Endothelial cell of umbilical vein (primary cell): ENCODE measurements around the gene SAMD4A. TPM values are rescaled to one million over a fixed set of nuclear protein-coding genes. Genes with fewer than 3 reads are reported as not detected.
A peak's percentile ranks its signal among the peaks of the same experiment; 100 is the strongest.

ENCODE experiments used
- BruUV-seq: library from RNA; stranded (reverse); fragments of 400-500 nt; replicated peaks from 2 replicates; lab custom pipeline; 2021; lab: Mats Ljungman, UMichigan
- CTCF ChIA-PET: fragments of 300-600, 350-600 bp; sonication (Branson Sonifier 250); formaldehyde crosslinking; loops from one replicate; lab custom pipeline; 2021; ENCODE audit warnings: antibody characterized with exemption, inconsistent platforms; lab: Charles Lee
- POLR2A ChIA-PET: fragments of 300-600, 350-600 bp; sonication (Branson Sonifier 250); formaldehyde crosslinking; loops from one replicate; lab custom pipeline; 2021; ENCODE audit warnings: antibody characterized with exemption, inconsistent platforms; lab: Charles Lee
- DNase-seq: peaks from one replicate; pipeline ENCODE4 v3.0.0-alpha.2; 2011; ENCODE audit warnings: low read depth, low spot score
- FAIRE-seq: peaks from 2 replicates; lab custom pipeline; 2011; peaks lifted over from hg19 to GRCh38; lab: Jason Lieb, UNC
- H2AFZ ChIP-seq: 2 replicates; pipeline ENCODE4 v1.6.0; 2012; ENCODE audit warnings: low read depth, low read length, control low read depth, inconsistent platforms
- H3K27ac ChIP-seq: 2 replicates; pipeline ENCODE4 v1.5.1; 2011; ENCODE audit warnings: low read depth, mild to moderate bottlenecking, control low read depth, low read length, moderate library complexity; ENCODE audit not compliant: insufficient read depth
- H3K27me3 ChIP-seq, 2 experiments: 2 replicates each; pipeline versions ENCODE4 v1.6.0 to v1.6.1; 2011; ENCODE audit warnings: low read length in 2 of 2, mixed read lengths in 1 of 2; ENCODE audit not compliant: control insufficient read depth in 2 of 2, insufficient read depth in 2 of 2
- H3K36me3 ChIP-seq, 2 experiments: 2 replicates in 1 of 2; 3 replicates in 1 of 2; pipeline ENCODE4 v1.5.1; 2011; ENCODE audit warnings: low read length in 2 of 2, mild to moderate bottlenecking in 1 of 2, moderate library complexity in 1 of 2; ENCODE audit not compliant: control insufficient read depth in 2 of 2, insufficient read depth in 2 of 2; ENCODE audit errors: extremely low read depth in 1 of 2
- H3K4me1 ChIP-seq: 3 replicates; pipeline ENCODE4 v1.5.1; 2011; ENCODE audit warnings: mild to moderate bottlenecking, low read length; ENCODE audit not compliant: control insufficient read depth, insufficient read depth; ENCODE audit errors: extremely low read depth
- H3K4me2 ChIP-seq: 2 replicates; pipeline ENCODE4 v1.6.1; 2011; ENCODE audit warnings: low read length, control low read depth, mixed read lengths; ENCODE audit not compliant: insufficient read depth
- H3K4me3 ChIP-seq, 3 experiments: fragments of 200-600 bp in 1 of 3; sonication (generic), shearing (Covaris generic) in 1 of 3; replicated peaks in 1 of 3; 2 replicates each; pipeline ENCODE4 v1.5.1; 2011 to 2016; ENCODE audit warnings: control low read depth in 3 of 3, low read length in 3 of 3, mild to moderate bottlenecking in 2 of 3, inconsistent platforms in 1 of 3, low read depth in 1 of 3, moderate library complexity in 1 of 3; ENCODE audit not compliant: insufficient read depth in 1 of 3
- H3K79me2 ChIP-seq: 2 replicates; pipeline ENCODE4 v1.6.0; 2012; ENCODE audit warnings: low read length, inconsistent platforms; ENCODE audit not compliant: control insufficient read depth, insufficient read depth
- H3K9ac ChIP-seq: replicated peaks from 2 replicates; pipeline ENCODE3; 2011; ENCODE audit warnings: low read length, control low read depth; ENCODE audit not compliant: insufficient read depth; ENCODE audit errors: extremely low read depth
- H3K9me1 ChIP-seq: replicated peaks from 3 replicates; pipeline ENCODE4 v1.6.0; 2011; ENCODE audit warnings: mild to moderate bottlenecking, low read length; ENCODE audit not compliant: control insufficient read depth, insufficient read depth; ENCODE audit errors: extremely low read depth
- H3K9me3 ChIP-seq: replicated peaks from 2 replicates; pipeline ENCODE4 v1.5.1; 2012; ENCODE audit warnings: low read length, inconsistent platforms; ENCODE audit not compliant: control insufficient read depth, insufficient read depth
- H4K20me1 ChIP-seq: replicated peaks from 2 replicates; pipeline ENCODE3; 2011; ENCODE audit warnings: mild to moderate bottlenecking, low read length; ENCODE audit not compliant: control insufficient read depth, insufficient read depth; ENCODE audit errors: extremely low read depth
- EZH2 ChIP-seq: IDR thresholded peaks from 2 replicates; pipeline ENCODE4 v1.6.1; 2012; ENCODE audit warnings: borderline replicate concordance, low read depth, mild to moderate bottlenecking, moderate library complexity, low read length, inconsistent platforms; ENCODE audit not compliant: severe bottlenecking
- FOS ChIP-seq: IDR thresholded peaks from 2 replicates; pipeline ENCODE4 v1.6.1; 2011; ENCODE audit warnings: mild to moderate bottlenecking, low read length, moderate library complexity, borderline replicate concordance; ENCODE audit not compliant: insufficient read depth
- GATA2 ChIP-seq: IDR thresholded peaks from 2 replicates; pipeline ENCODE4 v1.7.0; 2011; ENCODE audit warnings: low read depth, mild to moderate bottlenecking, moderate library complexity, mixed read lengths, low read length; ENCODE audit not compliant: insufficient read length, insufficient read depth
- JUN ChIP-seq: IDR thresholded peaks from 2 replicates; pipeline ENCODE4 v1.6.1; 2011; ENCODE audit warnings: borderline replicate concordance, low read depth; ENCODE audit not compliant: insufficient read length, insufficient read depth
- MYC ChIP-seq: IDR thresholded peaks from one replicate; pipeline ENCODE4 v1.6.1; 2011; ENCODE audit warnings: mild to moderate bottlenecking, low read depth, low read length
- POLR2A ChIP-seq: IDR thresholded peaks from 2 replicates; pipeline ENCODE4 v1.6.1; 2012; ENCODE audit warnings: low read depth, mild to moderate bottlenecking, control low read depth, low read length
- POLR2AphosphoS5 ChIP-seq: IDR thresholded peaks from 2 replicates; pipeline ENCODE4 v1.6.1; 2012; ENCODE audit warnings: low read depth, mild to moderate bottlenecking, control low read depth, low read length, moderate library complexity; ENCODE audit not compliant: insufficient read depth
- dilution Hi-C: fragments of 300-500 bp; cut with MboI; formaldehyde crosslinking; loops from one replicate; pipeline ENCODE4 v1.15.0; 2019; ENCODE audit warnings: low sequenced_read_pairs; ENCODE audit not compliant: extremely low pct_ligation_motif_present
- intact Hi-C: fragments of 100-400 bp; cut with micrococcal nuclease; formaldehyde crosslinking; loops from one replicate; pipeline ENCODE4 v1.10.0; 2022
- polyA plus RNA-seq, 4 experiments: library from polyadenylated mRNA; depleted of rRNA in 3 of 4; stranded (reverse) in 3 of 4; unstranded in 1 of 4; fragments of >200 nt; gene quantifications; 2 replicates each; pipeline versions ENCODE4 v1.2.1 to v1.2.3, GENCODE V29; 2011 to 2012; ENCODE audit warnings: missing spikeins in 1 of 4
- total RNA-seq: library from RNA; stranded (reverse); gene quantifications from 2 replicates; pipeline ENCODE4 v1.2.3, GENCODE V29; 2021
- TF ChIP-seq, protein P1 (sequence below), 2 donors: IDR thresholded peaks; 1 replicate in 1 of 2; 2 replicates in 1 of 2; pipeline ENCODE4 v1.5.1; 2011; ENCODE audit warnings: low read length in 2 of 2, mild to moderate bottlenecking in 2 of 2, moderate library complexity in 2 of 2, control low read depth in 1 of 2, inconsistent platforms in 1 of 2, low read depth in 1 of 2; ENCODE audit not compliant: insufficient read depth in 1 of 2; ENCODE audit errors: extremely low read depth in 1 of 2
- TF ChIP-seq, protein P2 (sequence below): IDR thresholded peaks from 2 replicates; pipeline ENCODE4 v1.6.1; 2011; ENCODE audit not compliant: insufficient read depth, insufficient read length

Gene SAMD4A
- total and polyA plus RNA-seq, 2 donors (not counting 3 experiments of a cell fraction or from before 2014, with no cell fraction given): 37.7 to 95.3 TPM

DNA sequence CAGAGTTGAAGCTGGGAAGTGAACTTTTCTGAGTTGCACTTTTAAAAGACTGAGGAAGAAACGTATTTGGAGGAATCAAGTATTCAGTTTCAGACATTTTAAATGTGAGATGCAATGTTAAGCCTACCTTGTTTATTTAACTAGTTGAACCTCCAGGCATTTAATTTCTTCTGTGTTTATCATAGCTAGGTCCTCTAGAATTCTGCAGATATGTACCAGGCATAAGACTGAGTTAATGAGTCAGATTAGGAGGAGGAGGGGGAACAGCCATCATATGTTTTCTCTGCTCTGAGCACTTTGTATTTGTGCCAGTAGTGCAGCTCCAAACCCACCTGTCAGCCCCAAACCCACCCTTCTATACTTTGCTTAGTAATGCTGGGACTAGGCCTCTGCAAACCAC, 16.4 kb upstream of the SAMD4A start:
- H3K36me3 ChIP-seq: no peaks in the 10 kb centered on the region
- no peak overlapping the region for H2AFZ ChIP-seq
- intact Hi-C loops (no loop called here), dilution Hi-C loops (no loop called here)
- peaks cover 0 to 3% of the 10 kb centered on the region in 2 experiments for H3K27me3 ChIP-seq
- TF ChIP-seq POLR2A: no peak
- TF ChIP-seq, protein P1, sequence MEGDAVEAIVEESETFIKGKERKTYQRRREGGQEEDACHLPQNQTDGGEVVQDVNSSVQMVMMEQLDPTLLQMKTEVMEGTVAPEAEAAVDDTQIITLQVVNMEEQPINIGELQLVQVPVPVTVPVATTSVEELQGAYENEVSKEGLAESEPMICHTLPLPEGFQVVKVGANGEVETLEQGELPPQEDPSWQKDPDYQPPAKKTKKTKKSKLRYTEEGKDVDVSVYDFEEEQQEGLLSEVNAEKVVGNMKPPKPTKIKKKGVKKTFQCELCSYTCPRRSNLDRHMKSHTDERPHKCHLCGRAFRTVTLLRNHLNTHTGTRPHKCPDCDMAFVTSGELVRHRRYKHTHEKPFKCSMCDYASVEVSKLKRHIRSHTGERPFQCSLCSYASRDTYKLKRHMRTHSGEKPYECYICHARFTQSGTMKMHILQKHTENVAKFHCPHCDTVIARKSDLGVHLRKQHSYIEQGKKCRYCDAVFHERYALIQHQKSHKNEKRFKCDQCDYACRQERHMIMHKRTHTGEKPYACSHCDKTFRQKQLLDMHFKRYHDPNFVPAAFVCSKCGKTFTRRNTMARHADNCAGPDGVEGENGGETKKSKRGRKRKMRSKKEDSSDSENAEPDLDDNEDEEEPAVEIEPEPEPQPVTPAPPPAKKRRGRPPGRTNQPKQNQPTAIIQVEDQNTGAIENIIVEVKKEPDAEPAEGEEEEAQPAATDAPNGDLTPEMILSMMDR (IDR thresholded peaks at IDR 0.05; ENCODE audit: extremely low read depth in 1 of 2, insufficient read depth in 1 of 2, low read depth in 1 of 2, low read length in 2 of 2): no peak
- no peak for TF ChIP-seq FOS
- TF ChIP-seq, protein P2, sequence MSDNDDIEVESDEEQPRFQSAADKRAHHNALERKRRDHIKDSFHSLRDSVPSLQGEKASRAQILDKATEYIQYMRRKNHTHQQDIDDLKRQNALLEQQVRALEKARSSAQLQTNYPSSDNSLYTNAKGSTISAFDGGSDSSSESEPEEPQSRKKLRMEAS: no peak
- no peak for TF ChIP-seq GATA2
- TF ChIP-seq POLR2AphosphoS5: no peak
- TF ChIP-seq MYC: no peak
- no peak for TF ChIP-seq EZH2
- no peak for TF ChIP-seq JUN
- BruUV-seq: no TSS peak
- no peak overlapping the region for H3K9ac ChIP-seq
- H3K79me2 ChIP-seq: no peaks in the 10 kb centered on the region
- FAIRE-seq (peak; percentile 44), DNase-seq (no peak)
- no peaks in the 10 kb centered on the region for H4K20me1 ChIP-seq
- no peaks in the 10 kb centered on the region for H3K9me3 ChIP-seq
- no peak overlapping the region for H3K4me2 ChIP-seq
- CTCF ChIA-PET: interaction anchor here (0.8 to 1.5 kb wide), 6 partner anchors 10 to 225 kb away, joined by 3 to 5 read pairs (median 4); partner anchors contain the start of gene CGRRF1
- no peak overlapping the region for H3K4me3 ChIP-seq
- POLR2A ChIA-PET: no interaction called here
- H3K27ac ChIP-seq: no peak overlapping the region
- H3K4me1 ChIP-seq: no peaks in the 10 kb centered on the region
- H3K9me1 ChIP-seq: no peaks in the 10 kb centered on the region
